Sigmoid colon (tissue), 4 donors: Measurements from ENCODE around the gene P3H2.

Source experiments
- POLR2A ChIP-seq, 2 donors: fragments of 450-650 bp; IDR thresholded peaks; one replicate each; pipeline ENCODE4 v1.6.1; 2016; ENCODE audit warnings: antibody characterized with exemption in 2 of 2, mild to moderate bottlenecking in 2 of 2, moderate library complexity in 2 of 2
- POLR2AphosphoS5 ChIP-seq, 4 donors: sonication (generic); formaldehyde crosslinking; IDR thresholded peaks; one replicate each; pipeline ENCODE4 v1.6.1; 2017; ENCODE audit warnings: antibody characterized with exemption in 4 of 4
- TF ChIP-seq, protein P1 (sequence below), 4 experiments: fragments of 450-650 bp in 3 of 4; fragments of 200-600 bp in 1 of 4; IDR thresholded peaks; one replicate each; pipeline ENCODE4 v1.5.1; 2016 to 2019; ENCODE audit warnings: antibody characterized with exemption in 4 of 4, mild to moderate bottlenecking in 3 of 4, moderate library complexity in 2 of 4

GRCh38 chr3:190150681-190151080, 30.0 kb upstream of the P3H2 start:
- TF ChIP-seq, protein P1, sequence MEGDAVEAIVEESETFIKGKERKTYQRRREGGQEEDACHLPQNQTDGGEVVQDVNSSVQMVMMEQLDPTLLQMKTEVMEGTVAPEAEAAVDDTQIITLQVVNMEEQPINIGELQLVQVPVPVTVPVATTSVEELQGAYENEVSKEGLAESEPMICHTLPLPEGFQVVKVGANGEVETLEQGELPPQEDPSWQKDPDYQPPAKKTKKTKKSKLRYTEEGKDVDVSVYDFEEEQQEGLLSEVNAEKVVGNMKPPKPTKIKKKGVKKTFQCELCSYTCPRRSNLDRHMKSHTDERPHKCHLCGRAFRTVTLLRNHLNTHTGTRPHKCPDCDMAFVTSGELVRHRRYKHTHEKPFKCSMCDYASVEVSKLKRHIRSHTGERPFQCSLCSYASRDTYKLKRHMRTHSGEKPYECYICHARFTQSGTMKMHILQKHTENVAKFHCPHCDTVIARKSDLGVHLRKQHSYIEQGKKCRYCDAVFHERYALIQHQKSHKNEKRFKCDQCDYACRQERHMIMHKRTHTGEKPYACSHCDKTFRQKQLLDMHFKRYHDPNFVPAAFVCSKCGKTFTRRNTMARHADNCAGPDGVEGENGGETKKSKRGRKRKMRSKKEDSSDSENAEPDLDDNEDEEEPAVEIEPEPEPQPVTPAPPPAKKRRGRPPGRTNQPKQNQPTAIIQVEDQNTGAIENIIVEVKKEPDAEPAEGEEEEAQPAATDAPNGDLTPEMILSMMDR (IDR thresholded peaks at IDR 0.05), result no peak
- TF ChIP-seq POLR2A (IDR thresholded peaks at IDR 0.05) (no peak), POLR2AphosphoS5 (IDR thresholded peaks at IDR 0.05) (no peak)
